HG03097 (cell line): ENCODE measurements around the gene GTF3C4.

Source experiments
- ATAC-seq: cut with Tn5 transposase; IDR thresholded peaks from one replicate; pipeline ENCODE4 v1.9.1; 2021; ENCODE audit not compliant: unreplicated experiment, low FRiP score

Gene GTF3C4

DNA sequence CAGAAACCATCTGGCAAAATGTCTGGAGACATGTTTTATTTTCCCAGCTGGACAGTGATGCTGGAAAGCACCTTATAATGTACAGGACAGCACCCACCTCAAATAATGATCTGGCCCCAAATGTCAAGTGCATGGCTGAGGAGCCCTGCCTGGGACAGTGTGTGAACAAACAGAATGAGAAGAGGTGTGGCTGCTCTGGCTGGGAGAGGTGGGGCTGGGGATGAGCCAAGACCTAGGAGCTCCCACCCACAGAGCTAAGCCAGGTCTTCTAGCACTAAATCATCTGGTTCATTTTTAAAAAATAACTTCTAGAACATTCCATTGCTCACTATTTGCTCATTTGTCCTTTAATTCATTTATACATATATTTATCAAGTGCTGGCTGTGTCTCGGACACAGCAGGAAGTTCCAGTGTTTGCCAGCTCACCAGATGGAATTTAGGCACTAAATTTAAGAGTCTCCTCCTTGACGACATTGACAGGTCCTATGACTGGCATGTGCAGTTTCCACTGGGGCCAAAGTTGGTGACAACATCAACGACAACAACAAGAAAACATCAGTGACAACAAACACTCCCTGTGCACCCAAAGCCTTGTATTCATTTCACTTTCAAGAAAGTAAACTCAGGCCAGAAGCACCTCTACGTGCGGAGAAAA lies 59.1 kb downstream of the GTF3C4 start:
- ATAC-seq, result no peak

DNA sequence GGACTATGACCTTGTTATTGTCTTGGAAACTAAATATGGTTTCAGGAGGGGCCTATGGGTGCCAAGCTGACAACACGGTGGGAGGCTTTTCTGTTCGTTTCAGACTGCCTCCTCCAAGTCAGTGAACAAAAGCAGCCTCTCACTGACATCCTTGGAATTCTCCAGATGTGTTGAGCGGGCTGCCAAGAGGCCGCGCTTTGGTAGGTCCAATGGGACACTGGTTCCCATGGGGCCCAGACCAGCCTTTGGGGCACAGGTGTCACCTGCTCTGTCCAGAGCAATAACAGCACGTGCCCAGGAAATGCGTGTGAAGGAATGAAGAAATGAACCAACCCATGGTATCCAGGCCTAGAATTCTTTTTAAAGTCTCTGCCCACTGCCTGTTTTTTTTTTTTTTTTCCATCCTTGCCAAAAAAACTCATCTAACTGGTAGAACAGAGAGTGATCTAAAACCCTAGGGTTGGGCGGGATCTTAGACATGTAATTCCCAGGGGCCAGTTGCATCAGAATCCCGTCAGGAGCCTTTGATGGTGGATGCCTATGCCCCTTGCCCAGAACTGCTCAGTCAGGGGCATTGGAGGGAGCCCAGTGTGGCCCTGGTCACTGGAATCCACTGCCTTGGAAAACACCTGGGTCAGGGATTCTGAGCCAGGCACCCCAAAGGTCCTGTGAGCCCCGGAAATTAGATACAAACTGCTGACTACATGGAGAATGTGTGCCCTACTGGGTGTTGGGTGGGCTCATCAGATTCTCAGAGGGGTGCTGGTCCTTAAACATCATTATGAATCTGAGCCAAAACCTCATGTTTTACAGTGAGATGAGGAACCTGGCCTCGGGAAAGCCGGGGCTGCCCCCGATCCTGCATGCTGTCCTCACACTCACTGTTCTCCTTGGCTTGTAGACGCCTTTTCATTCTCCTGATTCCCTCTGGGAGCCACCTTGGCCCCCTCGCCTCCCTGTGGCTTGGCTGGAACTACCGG lies 60.1 kb downstream of the GTF3C4 start:
- no peak for ATAC-seq

DNA sequence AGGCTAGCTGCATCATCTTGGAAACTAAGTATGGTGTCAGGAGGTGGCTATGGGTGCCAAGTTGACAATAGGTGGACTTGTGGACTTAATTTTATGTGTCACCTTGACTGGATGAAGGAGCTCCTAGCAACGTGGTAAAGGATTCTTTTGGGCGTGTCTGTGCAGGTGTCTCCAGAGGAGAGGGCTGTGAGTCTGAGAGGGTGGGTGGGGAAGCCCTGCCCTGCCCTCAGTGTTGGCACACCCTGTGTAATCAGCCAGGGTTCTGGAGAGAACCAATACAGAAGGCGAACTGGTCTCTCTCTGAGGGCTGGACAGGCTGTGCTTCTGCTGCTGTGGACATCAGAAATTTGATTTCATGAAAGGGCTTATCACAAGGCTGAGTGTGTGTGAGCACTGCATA lies 61.0 kb downstream of the GTF3C4 start:
- ATAC-seq, result no peak

DNA sequence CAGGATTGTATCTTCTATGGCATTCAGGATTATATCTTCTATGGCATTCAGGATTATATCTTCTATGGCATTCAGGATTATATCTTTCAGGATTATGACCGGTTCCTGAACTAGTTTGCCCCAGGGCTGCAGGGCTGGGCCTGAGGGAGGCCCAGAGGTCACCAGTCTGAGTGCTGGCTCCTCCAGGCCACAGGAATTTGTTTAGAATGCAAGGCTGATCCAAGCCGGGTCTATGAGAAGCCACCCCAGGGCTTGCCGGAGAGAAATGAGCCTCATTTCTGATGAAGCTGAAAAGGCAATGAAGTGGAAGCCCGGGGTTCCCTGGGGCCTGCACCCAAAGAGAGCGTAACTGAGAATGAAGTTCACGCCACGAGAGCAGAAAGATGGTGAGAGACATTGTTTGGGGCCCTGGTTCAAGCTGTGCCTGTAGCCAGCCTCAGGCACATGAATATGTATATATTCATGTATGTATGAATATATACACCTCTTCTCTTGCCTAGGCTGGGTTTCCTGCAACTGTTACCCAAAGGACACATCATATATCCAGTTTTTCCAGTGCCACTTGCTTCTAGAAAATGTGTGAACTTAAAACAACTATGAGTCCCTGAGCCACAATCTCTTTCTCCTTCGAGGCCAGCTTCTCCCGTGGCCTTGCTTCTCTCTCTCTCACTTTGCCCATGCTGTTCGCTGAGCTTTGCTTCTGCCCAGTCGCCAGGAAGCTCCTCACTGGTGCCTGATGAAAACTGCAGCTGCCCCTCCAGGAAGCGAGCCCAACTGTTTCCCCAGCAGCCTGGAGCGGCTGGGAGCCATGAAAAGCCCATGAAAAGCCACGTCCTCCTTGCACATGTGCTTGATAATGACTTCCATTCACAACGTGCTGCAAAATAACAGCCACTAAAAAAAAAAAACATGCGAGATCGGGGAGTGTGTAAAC lies 62.3 kb downstream of the GTF3C4 start:
- ATAC-seq, result no peak

DNA sequence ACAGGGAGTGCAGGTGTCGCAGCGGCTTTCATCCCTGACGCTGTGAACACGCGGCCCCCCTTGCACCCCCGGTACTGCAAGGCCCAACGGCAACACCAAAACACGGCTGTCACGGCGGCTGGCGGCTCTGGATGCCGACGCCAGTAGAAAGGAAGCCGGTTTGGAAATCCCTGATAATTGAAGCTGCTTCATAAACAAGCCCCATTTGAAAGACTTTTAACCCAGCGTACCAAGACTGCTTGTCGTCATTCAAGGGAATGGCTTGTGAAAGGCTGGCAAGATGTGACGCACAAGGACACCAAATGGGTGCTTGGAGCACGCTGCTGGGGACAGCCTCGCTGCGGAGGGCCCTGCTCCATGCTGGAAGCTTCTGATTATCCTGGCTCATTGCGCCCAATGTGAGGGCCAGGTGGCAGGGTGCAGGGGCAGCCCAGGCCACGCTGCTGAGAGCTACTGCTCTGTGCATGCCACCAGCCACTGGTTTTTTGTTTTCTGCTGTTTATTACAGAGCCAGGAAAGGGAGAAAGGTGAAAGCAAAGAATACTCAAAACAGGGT lies 63.1 kb downstream of the GTF3C4 start:
- no peak for ATAC-seq

DNA sequence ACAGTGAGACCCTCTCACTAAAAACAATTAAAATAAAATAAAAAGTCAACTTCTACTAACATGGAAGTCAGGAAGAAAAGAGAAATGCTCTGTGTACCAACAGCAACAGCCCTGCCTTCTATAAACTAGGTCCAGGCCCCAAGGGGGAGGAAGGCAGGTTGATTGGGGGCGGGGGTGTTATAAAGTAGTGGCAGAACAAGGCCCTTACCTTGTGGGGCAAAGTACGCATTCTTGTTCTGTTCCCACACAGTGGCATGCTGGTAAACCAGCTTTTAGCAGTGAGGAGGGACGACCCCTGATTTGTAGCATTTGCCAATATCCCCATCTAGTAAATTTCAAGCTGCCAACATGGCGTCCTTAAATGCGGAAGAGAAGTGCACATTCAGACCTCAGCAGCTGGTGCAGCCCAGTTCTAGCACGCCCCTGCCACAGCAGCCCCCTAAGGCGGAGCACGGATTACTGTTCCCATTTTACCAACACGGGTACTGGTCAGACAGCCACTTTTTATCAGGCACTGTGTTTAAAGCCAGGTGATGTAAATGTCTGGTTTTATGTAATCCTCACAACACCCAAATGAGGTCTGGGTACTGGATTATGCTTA lies 69.5 kb downstream of the GTF3C4 start:
- ATAC-seq, result no peak

DNA sequence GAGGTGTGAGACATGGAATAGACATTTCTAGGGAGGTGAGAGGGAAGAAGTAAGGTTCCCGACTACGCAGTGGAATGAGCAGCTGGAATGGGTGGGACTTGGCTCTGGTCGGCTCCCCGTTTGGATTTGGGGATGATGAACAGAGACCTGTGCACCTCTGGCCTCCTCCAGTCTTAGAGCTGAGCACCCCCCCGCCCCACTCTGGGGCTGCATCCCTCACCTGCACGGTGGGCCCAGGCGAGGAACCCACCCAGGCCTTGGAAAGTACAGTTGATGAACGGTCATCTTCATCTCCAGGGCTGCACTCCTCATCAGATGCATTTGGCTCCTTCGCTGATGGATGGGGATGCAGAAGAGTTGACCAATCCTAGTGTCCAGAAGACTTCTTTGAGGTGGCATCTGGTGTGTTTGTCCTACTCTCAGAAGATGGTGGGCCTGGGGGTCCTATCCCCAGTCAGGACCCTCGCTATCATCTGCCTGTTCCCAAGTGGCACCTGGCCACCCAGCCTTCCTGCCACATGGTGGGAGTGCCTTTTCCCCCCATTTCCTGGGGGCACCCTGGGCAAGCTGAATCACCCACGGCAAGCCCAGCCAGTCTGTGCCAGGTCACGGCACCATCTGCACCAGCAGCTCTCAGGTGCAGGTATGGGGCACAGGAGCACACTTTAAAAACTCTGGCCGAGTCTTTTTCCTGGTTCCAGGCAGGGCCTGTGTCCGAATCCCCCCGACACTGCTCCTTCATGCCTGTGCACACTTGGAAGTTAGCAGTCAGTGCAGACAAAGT lies 70.5 kb downstream of the GTF3C4 start:
- ATAC-seq, result no peak

DNA sequence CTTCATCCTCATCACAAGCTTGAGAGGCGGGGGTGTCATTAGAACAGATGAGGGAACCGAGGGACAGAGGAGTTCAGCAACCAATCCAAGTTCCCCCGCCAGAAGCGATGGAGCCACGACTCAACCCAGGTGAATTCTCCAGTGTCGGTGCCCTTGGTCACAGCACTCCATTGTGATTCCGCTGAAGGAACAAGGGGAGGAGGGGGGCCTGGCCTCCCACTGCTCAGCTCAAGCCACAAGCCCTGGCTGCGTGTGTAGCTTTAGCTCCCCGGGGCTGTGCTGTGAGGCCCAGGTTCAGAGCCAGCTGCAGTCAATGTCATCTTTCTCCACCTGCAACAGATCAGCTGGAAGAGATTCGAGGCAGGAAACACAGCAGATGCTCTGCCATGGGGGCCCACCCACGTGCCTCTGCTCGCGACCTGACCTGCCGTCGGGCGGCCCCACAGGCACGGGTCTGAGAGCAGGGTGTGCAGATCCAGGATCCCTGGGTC lies 72.6 kb downstream of the GTF3C4 start:
- ATAC-seq, result no peak

DNA sequence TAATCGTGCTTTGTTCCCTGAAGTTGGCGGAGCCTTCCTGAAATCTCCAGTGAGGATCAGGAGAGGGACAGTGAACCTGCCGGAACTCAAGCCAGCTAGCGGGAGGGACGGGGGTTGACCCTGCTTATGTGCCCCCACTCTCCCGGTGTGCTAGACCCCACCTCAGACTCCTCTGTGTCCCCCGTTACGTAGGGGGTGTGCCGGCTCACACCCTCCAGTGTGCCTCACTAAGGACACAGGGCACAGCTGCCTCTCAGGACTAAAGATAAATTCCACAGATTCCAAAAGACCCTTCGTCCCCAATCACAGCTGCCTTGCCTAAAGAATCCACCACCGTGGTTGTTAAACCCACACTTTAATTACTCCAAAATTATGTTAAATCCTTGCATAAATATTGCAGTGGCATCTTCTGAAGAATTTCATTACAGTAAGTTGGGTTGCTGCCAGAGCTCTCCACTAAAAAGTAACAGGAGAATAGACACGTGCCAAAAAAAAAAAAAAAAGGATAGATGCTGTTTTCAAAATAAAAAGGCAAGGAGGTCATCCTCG lies 73.7 kb downstream of the GTF3C4 start:
- ATAC-seq, result no peak
